Keratinocyte (primary cell): ENCODE data around the gene SMIM3. TPM values are rescaled to one million over a fixed set of nuclear protein-coding genes. Genes with fewer than 3 reads are reported as not detected.

Experiments used
- DNase-seq: peaks from one replicate; pipeline ENCODE4 v3.0.0-alpha.2; 2011; ENCODE audit warnings: low read depth, missing footprints, low spot score
- FAIRE-seq: peaks from 2 replicates; lab custom pipeline; 2011; peaks lifted over from hg19 to GRCh38; lab: Jason Lieb, UNC
- H2AFZ ChIP-seq: 2 replicates; pipeline ENCODE4 v1.6.0; 2012; ENCODE audit warnings: low read length, control low read depth, inconsistent platforms; ENCODE audit not compliant: control insufficient read depth
- H3K27ac ChIP-seq: 2 replicates; pipeline ENCODE4 v1.5.1; 2011; ENCODE audit warnings: low read length; ENCODE audit not compliant: control insufficient read depth, insufficient read depth
- H3K27me3 ChIP-seq: 3 replicates; pipeline ENCODE4 v1.6.0; 2011; ENCODE audit warnings: low read length; ENCODE audit not compliant: control insufficient read depth, insufficient read depth; ENCODE audit errors: extremely low read depth
- H3K36me3 ChIP-seq, 2 experiments: 2 replicates in 1 of 2; 3 replicates in 1 of 2; pipeline ENCODE4 v1.5.1; 2011; ENCODE audit warnings: low read length in 2 of 2, mild to moderate bottlenecking in 1 of 2; ENCODE audit not compliant: control insufficient read depth in 2 of 2, insufficient read depth in 2 of 2; ENCODE audit errors: extremely low read depth in 1 of 2
- H3K4me1 ChIP-seq: 3 replicates; pipeline ENCODE4 v1.5.1; 2011; ENCODE audit warnings: low read length; ENCODE audit not compliant: control insufficient read depth, insufficient read depth; ENCODE audit errors: extremely low read depth
- H3K4me2 ChIP-seq: 3 replicates; pipeline ENCODE4 v1.6.0; 2011; ENCODE audit warnings: low read depth, low read length; ENCODE audit not compliant: control insufficient read depth, insufficient read depth; ENCODE audit errors: extremely low read depth
- H3K4me3 ChIP-seq, 3 experiments: fragments of 200-600 bp in 1 of 3; sonication (generic) in 1 of 3; 2 replicates in 2 of 3; 3 replicates in 1 of 3; pipeline ENCODE4 v1.5.1; 2011 to 2016; ENCODE audit warnings: low read length in 3 of 3, mild to moderate bottlenecking in 3 of 3, control low read depth in 2 of 3, inconsistent platforms in 1 of 3, low read depth in 1 of 3, mixed read lengths in 1 of 3, mixed run types in 1 of 3, moderate library complexity in 1 of 3; ENCODE audit not compliant: control insufficient read depth in 2 of 3, insufficient read depth in 2 of 3; ENCODE audit errors: extremely low read depth in 1 of 3
- H3K79me2 ChIP-seq: 2 replicates; pipeline ENCODE4 v1.6.0; 2012; ENCODE audit warnings: low read length; ENCODE audit not compliant: control insufficient read depth, insufficient read depth
- H3K9ac ChIP-seq: 3 replicates; pipeline ENCODE4 v1.6.0; 2011; ENCODE audit warnings: low read length; ENCODE audit not compliant: control insufficient read depth, insufficient read depth; ENCODE audit errors: extremely low read depth
- H3K9me1 ChIP-seq: 3 replicates; pipeline ENCODE4 v1.6.0; 2011; ENCODE audit warnings: low read length; ENCODE audit not compliant: control insufficient read depth, insufficient read depth; ENCODE audit errors: extremely low read depth
- H3K9me3 ChIP-seq: 2 replicates; pipeline ENCODE4 v1.5.1; 2012; ENCODE audit warnings: low read depth, low read length; ENCODE audit not compliant: control insufficient read depth
- H4K20me1 ChIP-seq: 3 replicates; pipeline ENCODE4 v1.6.0; 2011; ENCODE audit warnings: low read length; ENCODE audit not compliant: control insufficient read depth, insufficient read depth; ENCODE audit errors: extremely low read depth
- EZH2 ChIP-seq: IDR thresholded peaks from one replicate; pipeline ENCODE4 v1.6.1; 2012; ENCODE audit warnings: inconsistent platforms, mild to moderate bottlenecking, low read length, moderate library complexity
- dilution Hi-C: fragments of 300-500 bp; cut with MboI; formaldehyde crosslinking; loops from one replicate; pipeline ENCODE4 v1.7.0; 2020; ENCODE audit warnings: low sequenced_read_pairs; ENCODE audit not compliant: extremely low pct_ligation_motif_present
- polyA plus RNA-seq, 5 experiments: library from polyadenylated mRNA; depleted of rRNA in 3 of 5; stranded (reverse) in 3 of 5; stranded (forward) in 1 of 5; unstranded in 1 of 5; fragments of >200 nt; gene quantifications; 1 replicate in 1 of 5; 2 replicates in 3 of 5; 3 replicates in 1 of 5; pipeline versions ENCODE4 v1.2.1 to v1.2.3, GENCODE V29; 2011 to 2012; ENCODE audit warnings: missing spikeins in 2 of 5, low read depth in 1 of 5, low replicate concordance in 1 of 5
- TF ChIP-seq, protein P1 (sequence below), 3 experiments: IDR thresholded peaks in 1 of 3; conservative IDR thresholded peaks in 1 of 3; optimal IDR thresholded peaks in 1 of 3; 2 replicates in 2 of 3; 3 replicates in 1 of 3; pipeline versions ENCODE3 to v1.5.1; 2011; ENCODE audit warnings: low read length in 3 of 3, mild to moderate bottlenecking in 3 of 3, moderate library complexity in 2 of 3, control low read depth in 1 of 3, inconsistent platforms in 1 of 3; ENCODE audit not compliant: insufficient read depth in 2 of 3; ENCODE audit errors: extremely low read depth in 1 of 3

Gene SMIM3
- polyA plus RNA-seq, 1 donor (not counting 4 experiments of a cell fraction or from before 2014, with no cell fraction given) = 29.7 TPM

DNA sequence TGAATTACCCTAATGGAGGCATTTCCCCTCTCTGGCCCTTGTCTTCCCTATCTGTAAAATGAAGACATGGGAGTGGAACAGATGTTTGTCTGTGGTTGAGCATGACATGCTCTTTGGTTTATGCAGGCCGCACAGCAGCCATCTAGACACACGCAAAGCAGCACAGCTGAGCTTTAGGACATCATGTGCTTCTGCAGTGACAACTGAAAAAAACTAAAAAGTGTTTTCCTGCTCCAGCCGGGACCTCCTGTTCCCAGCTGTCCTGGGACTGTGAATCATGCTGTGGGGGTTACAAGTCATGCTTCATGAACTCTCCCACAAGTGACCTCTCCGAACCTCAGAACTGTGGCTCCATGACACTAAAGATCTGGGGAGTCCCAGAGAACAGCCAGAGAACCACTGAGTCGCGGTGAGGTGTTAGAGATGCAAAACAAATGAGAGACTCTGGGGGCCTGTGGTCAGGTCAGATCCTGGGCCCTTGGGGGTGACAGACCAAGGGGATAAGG lies 1.7 kb downstream of the SMIM3 start:
- H3K27me3 ChIP-seq = no peaks in the 10 kb centered on the region
- H3K4me1 ChIP-seq = peaks cover 52% of the 10 kb centered on the region
- H3K27ac ChIP-seq = peak overlapping the region; percentile 89
- H3K4me3 ChIP-seq = peak overlapping the region; percentile 55 to 72 (median 63)
- no peaks in the 10 kb centered on the region for H3K9me3 ChIP-seq
- no peak overlapping the region for H2AFZ ChIP-seq
- TF ChIP-seq EZH2 = no peak
- TF ChIP-seq, protein P1, sequence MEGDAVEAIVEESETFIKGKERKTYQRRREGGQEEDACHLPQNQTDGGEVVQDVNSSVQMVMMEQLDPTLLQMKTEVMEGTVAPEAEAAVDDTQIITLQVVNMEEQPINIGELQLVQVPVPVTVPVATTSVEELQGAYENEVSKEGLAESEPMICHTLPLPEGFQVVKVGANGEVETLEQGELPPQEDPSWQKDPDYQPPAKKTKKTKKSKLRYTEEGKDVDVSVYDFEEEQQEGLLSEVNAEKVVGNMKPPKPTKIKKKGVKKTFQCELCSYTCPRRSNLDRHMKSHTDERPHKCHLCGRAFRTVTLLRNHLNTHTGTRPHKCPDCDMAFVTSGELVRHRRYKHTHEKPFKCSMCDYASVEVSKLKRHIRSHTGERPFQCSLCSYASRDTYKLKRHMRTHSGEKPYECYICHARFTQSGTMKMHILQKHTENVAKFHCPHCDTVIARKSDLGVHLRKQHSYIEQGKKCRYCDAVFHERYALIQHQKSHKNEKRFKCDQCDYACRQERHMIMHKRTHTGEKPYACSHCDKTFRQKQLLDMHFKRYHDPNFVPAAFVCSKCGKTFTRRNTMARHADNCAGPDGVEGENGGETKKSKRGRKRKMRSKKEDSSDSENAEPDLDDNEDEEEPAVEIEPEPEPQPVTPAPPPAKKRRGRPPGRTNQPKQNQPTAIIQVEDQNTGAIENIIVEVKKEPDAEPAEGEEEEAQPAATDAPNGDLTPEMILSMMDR (optimal IDR thresholded peaks at IDR 0.05 in 1 of 3, IDR thresholded peaks at IDR 0.05 in 1 of 3, conservative IDR thresholded peaks at IDR 0.05 in 1 of 3; ENCODE audit: extremely low read depth in 1 of 3, insufficient read depth in 2 of 3, low read length in 3 of 3) = no peak
- FAIRE-seq (no peak), DNase-seq (peak; percentile 52)
- peaks cover 0 to 7% of the 10 kb centered on the region in 2 experiments for H3K36me3 ChIP-seq
- no peaks in the 10 kb centered on the region for H4K20me1 ChIP-seq
- peak overlapping the region; percentile 88 for H3K4me2 ChIP-seq
- H3K9me1 ChIP-seq = peaks cover 6% of the 10 kb centered on the region
- dilution Hi-C loops = no loop called here
- H3K79me2 ChIP-seq = peaks cover 41% of the 10 kb centered on the region
- peak overlapping the region; percentile 64 for H3K9ac ChIP-seq

DNA sequence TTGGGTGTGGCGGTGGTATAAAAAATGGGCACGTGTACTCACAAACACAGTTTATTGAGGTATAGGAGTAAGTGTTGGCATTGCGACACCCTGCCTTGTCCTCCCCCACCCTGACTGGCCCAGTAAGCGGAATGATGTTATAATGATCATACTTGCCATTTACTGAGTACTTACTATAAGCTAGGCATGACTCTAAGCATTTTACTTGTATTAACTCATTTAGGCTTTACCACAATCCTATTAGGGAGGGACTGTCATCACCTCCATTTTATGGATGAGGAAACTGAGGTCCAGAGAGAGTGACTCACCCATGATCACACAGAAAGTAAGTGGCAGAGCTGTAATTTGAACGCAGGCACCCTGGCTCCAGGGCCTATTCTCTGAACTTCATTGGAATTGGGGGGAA lies 2.3 kb downstream of the SMIM3 start:
- Histone ChIP-seq H3K9me1 (peaks cover 6% of the 10 kb centered on the region), H3K27ac (peak overlapping the region; percentile 89), H3K79me2 (peaks cover 47% of the 10 kb centered on the region), H3K36me3 (peaks cover 0 to 7% of the 10 kb centered on the region in 2 experiments), H3K9me3 (no peaks in the 10 kb centered on the region), H3K27me3 (no peaks in the 10 kb centered on the region), H3K9ac (peak overlapping the region; percentile 64), H3K4me1 (peaks cover 52% of the 10 kb centered on the region), H2AFZ (no peak overlapping the region), H4K20me1 (no peaks in the 10 kb centered on the region), H3K4me3 (peak overlapping the region in 1 of 3 experiments; percentile 63), H3K4me2 (peak overlapping the region; percentile 88)
- dilution Hi-C loops = no loop called here
- peak; percentile 86 for DNase-seq
- no peak for FAIRE-seq
- TF ChIP-seq EZH2 = no peak
- TF ChIP-seq, protein P1 (optimal IDR thresholded peaks at IDR 0.05 in 1 of 3, IDR thresholded peaks at IDR 0.05 in 1 of 3, conservative IDR thresholded peaks at IDR 0.05 in 1 of 3; ENCODE audit: extremely low read depth in 1 of 3, insufficient read depth in 2 of 3, low read length in 3 of 3) = no peak
